Uterus (tissue), 4 donors: ENCODE data around the gene CDKL1. TPM values are rescaled to one million over a fixed set of nuclear protein-coding genes. Genes with fewer than 3 reads are reported as not detected.
"Not testable (repeated sequence)": the region's sequence is repeated elsewhere in the genome, so short reads cannot be mapped to it uniquely, and the experiment has no call there.

Experiments used
- DNase-seq, 2 donors: peaks; one replicate each; pipeline ENCODE4 v3.0.0-alpha.2; 2019 to 2020
- H3K27ac ChIP-seq, 2 donors: fragments of 200-600 bp; sonication (generic); 1 replicate in 1 of 2; 2 replicates in 1 of 2; pipeline ENCODE4 v1.5.1; 2016 to 2018
- H3K27me3 ChIP-seq, 2 donors: fragments of 200-600 bp; sonication (generic); one replicate each; pipeline ENCODE4 v1.5.1; 2018 to 2019; ENCODE audit warnings: control low read depth in 1 of 2
- H3K36me3 ChIP-seq, 2 donors: fragments of 200-600 bp; sonication (generic); one replicate each; pipeline ENCODE4 v1.5.1; 2019; ENCODE audit warnings: control low read depth in 1 of 2
- H3K4me1 ChIP-seq, 2 donors: fragments of 200-600 bp; sonication (generic); one replicate each; pipeline ENCODE4 v1.5.1; 2018 to 2019; ENCODE audit warnings: control low read depth in 1 of 2
- H3K4me3 ChIP-seq, 2 donors: fragments of 200-600 bp; sonication (generic); 1 replicate in 1 of 2; 2 replicates in 1 of 2; pipeline ENCODE4 v1.5.1; 2018 to 2019; ENCODE audit warnings: mild to moderate bottlenecking in 1 of 2
- H3K9me3 ChIP-seq, 2 donors: fragments of 200-600 bp; sonication (generic); one replicate each; pipeline ENCODE4 v1.5.1; 2019; ENCODE audit warnings: control low read depth in 1 of 2
- POLR2A ChIP-seq, 2 donors: fragments of 450-650 bp; IDR thresholded peaks; one replicate each; pipeline ENCODE4 v1.6.1; 2016; ENCODE audit warnings: antibody characterized with exemption in 2 of 2, mild to moderate bottlenecking in 1 of 2, moderate library complexity in 1 of 2
- intact Hi-C: fragments of 100-400 bp; cut with DNase I; formaldehyde crosslinking; loops from one replicate; pipeline ENCODE4 v1.15.1; 2023; ENCODE audit warnings: low total_unique reads
- total RNA-seq, 4 donors: library from RNA; depleted of rRNA in 3 of 4; stranded (reverse); fragments of >200 nt in 3 of 4; gene quantifications; one replicate each; pipeline versions ENCODE4 v1.1.0 to v1.2.4, GENCODE V29; 2014 to 2023
- TF ChIP-seq, protein P1 (sequence below), 4 experiments: fragments of 200-600 bp in 2 of 4; fragments of 450-650 bp in 2 of 4; sonication (generic) in 2 of 4; IDR thresholded peaks; one replicate each; pipeline ENCODE4 v1.5.1; 2016 to 2019; ENCODE audit warnings: antibody characterized with exemption in 4 of 4, mild to moderate bottlenecking in 2 of 4, moderate library complexity in 1 of 4
- donor health status: DM: yes; HTN: yes; CAD: no.

CDKL1 gene
- total RNA-seq, 4 donors from 2014 or later, result 6.8 to 38.1 (median 20.1) TPM

DNA sequence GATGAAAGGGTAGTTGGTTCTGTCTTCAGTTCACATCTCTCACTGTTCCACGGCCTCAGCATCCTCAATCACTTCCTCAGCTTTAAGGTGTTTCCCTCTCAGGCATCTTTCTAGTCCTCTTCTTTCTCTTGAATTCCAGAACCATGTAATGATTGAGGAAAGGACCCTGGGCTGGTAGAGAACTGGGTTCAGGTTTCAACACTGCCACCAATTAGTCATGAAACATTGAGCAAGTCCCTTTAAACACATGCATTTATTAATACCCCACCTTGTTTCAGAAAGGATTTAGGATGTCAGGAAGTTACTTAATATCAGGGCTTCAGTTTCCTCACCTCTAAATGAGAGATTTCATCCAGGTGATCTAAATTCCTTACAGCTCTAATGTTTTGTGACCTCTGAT lies 77.4 kb downstream of the CDKL1 start:
- TF ChIP-seq POLR2A (IDR thresholded peaks at IDR 0.05), result no peak
- TF ChIP-seq, protein P1, sequence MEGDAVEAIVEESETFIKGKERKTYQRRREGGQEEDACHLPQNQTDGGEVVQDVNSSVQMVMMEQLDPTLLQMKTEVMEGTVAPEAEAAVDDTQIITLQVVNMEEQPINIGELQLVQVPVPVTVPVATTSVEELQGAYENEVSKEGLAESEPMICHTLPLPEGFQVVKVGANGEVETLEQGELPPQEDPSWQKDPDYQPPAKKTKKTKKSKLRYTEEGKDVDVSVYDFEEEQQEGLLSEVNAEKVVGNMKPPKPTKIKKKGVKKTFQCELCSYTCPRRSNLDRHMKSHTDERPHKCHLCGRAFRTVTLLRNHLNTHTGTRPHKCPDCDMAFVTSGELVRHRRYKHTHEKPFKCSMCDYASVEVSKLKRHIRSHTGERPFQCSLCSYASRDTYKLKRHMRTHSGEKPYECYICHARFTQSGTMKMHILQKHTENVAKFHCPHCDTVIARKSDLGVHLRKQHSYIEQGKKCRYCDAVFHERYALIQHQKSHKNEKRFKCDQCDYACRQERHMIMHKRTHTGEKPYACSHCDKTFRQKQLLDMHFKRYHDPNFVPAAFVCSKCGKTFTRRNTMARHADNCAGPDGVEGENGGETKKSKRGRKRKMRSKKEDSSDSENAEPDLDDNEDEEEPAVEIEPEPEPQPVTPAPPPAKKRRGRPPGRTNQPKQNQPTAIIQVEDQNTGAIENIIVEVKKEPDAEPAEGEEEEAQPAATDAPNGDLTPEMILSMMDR (IDR thresholded peaks at IDR 0.05), result no peak
- intact Hi-C loops, result loop anchor here (2.0 kb wide), 1 partner anchor 214 kb away; the partner anchor contains the start of gene MAP4K5
- no peaks in the 10 kb centered on the region for H3K36me3 ChIP-seq
- no peak overlapping the region for H3K4me3 ChIP-seq
- H3K4me1 ChIP-seq, result no peaks in the 10 kb centered on the region
- H3K27me3 ChIP-seq, result no peaks in the 10 kb centered on the region
- peak overlapping the region; percentile 62 to 87 for H3K27ac ChIP-seq
- H3K9me3 ChIP-seq, result no peaks in the 10 kb centered on the region
- DNase-seq, result no peak

DNA sequence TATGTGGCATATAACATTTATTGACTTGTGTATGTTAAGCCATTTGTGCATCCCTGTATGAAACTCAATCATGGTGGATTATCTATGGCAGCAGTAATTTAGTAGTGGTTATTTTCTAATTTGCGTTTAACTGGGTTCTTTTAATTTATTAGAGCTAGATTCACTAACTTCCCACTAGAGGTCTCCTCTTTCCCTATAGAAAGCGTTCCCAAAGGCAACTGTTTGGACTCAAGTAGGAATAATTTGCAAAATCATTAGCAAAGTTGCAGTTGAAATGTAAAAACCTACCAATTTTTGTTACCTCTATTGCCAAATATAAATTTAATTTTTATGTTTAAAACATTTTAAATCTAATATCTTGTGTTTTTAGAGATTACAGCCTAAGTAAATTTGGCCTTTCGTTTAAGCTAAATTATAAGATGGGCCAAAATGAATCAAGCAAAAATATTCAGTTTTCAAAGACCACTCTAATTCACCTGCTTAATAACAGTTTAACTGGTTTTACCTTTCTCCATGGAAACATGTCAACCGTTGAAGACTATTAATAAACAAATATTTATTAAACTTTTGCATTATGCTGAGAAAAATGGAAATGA lies 78.6 kb downstream of the CDKL1 start:
- TF ChIP-seq POLR2A (IDR thresholded peaks at IDR 0.05), result no peak
- TF ChIP-seq, protein P1 (IDR thresholded peaks at IDR 0.05), result peak; percentile 62 to 78 (median 66)
- intact Hi-C loops, result loop anchor here (2.0 kb wide), 1 partner anchor 215 kb away; the partner anchor contains the start of gene MAP4K5

DNA sequence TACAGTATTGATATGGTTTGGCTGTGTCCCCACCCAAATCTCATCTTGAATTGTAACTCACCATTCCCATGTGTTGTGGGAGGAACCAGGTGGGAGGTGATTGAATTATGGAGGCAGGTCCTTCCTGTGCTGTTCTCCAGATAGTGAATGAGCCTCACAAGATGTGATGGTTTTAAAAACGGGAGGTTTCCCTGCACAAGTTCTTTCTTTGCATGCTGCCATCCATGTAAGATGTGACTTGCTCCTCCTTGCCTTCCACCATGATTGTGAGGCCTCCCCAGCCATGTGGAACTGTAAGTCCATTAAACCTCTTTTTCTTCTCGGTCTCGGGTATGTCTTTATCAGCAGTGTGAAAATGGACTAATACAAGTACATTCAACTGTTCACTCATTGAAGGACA lies 82.6 kb downstream of the CDKL1 start:
- DNase-seq, intact Hi-C loops, H3K27ac ChIP-seq, H3K36me3 ChIP-seq, H3K27me3 ChIP-seq, H3K4me1 ChIP-seq, H3K9me3 ChIP-seq, H3K4me3 ChIP-seq: not testable (repeated sequence)

More for the DNA sequence above, 78.6 kb downstream of the CDKL1 start:
- Histone ChIP-seq H3K36me3 (no peaks in the 10 kb centered on the region), H3K4me1 (no peaks in the 10 kb centered on the region), H3K9me3 (no peaks in the 10 kb centered on the region), H3K4me3 (no peak overlapping the region), H3K27ac (peak overlapping the region in 1 of 2 donors; percentile 87), H3K27me3 (no peaks in the 10 kb centered on the region)
- no peak for DNase-seq

DNA sequence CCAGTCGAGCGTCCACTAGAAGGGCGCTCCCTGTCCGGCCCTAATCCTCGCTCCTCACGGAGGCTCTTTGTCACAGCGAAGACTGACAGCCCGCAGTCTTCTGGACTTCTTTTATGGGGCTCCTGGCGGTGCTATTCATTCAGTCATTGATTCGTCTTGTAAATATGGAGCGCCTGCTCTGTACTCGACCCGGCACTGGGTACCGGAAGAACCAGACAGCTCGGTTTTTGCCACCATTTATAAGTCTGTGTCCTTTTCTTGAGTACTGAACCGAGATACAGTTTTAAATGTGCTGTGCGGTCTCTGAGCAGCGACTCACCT lies 84.0 kb downstream of the CDKL1 start:
- Histone ChIP-seq H3K36me3 (no peaks in the 10 kb centered on the region), H3K27me3 (no peaks in the 10 kb centered on the region), H3K9me3 (no peaks in the 10 kb centered on the region), H3K4me3 (peak overlapping the region; percentile 72 to 84), H3K4me1 (no peaks in the 10 kb centered on the region), H3K27ac (peak overlapping the region; percentile 82 to 92)
- TF ChIP-seq, protein P1 (IDR thresholded peaks at IDR 0.05), result no peak
- TF ChIP-seq POLR2A (IDR thresholded peaks at IDR 0.05), result no peak
- intact Hi-C loops, result no loop called here
- no peak for DNase-seq

- intact Hi-C loops, result no loop called here
- Histone ChIP-seq H3K4me1 (no peaks in the 10 kb centered on the region), H3K4me3 (peak within 1 kb of the TSS; percentile 72 to 84), H3K27ac (peak within 1 kb of the TSS; percentile 82 to 92), H3K9me3 (no peaks in the 10 kb centered on the region), H3K27me3 (no peaks in the 10 kb centered on the region), H3K36me3 (no peaks in the 10 kb centered on the region)
- peak; percentile 55 to 81 for TF ChIP-seq POLR2A (IDR thresholded peaks at IDR 0.05)
- TF ChIP-seq, protein P1 (IDR thresholded peaks at IDR 0.05), result no peak
- DNase-seq, result peak; percentile 89 to 90
Measured at GRCh38 chr14:50311972-50312733, 84.5 kb downstream of the CDKL1 start, which contains the start of the genes DMAC2L and L2HGDH. Gene DMAC2L, plus strand, starts transcription at chr14:50312324. Its CDS starts 9,164 bp downstream, at chr14:50321488. Gene L2HGDH, minus strand, starts transcription at chr14:50312229. Its CDS starts 79 bp downstream, at chr14:50312150.
